Activated naive CD4-positive, alpha-beta T cell (primary cell): ENCODE measurements around the gene TSPAN19.
"Not testable (repeated sequence)": the region's sequence is repeated elsewhere in the genome, so short reads cannot be mapped to it uniquely, and the experiment has no call there.

ENCODE experiments used
- DNase-seq, 4 experiments: peaks; one replicate each; lab custom pipeline; 2025; lab: John Stamatoyannopoulos, UW

Gene TSPAN19

DNA sequence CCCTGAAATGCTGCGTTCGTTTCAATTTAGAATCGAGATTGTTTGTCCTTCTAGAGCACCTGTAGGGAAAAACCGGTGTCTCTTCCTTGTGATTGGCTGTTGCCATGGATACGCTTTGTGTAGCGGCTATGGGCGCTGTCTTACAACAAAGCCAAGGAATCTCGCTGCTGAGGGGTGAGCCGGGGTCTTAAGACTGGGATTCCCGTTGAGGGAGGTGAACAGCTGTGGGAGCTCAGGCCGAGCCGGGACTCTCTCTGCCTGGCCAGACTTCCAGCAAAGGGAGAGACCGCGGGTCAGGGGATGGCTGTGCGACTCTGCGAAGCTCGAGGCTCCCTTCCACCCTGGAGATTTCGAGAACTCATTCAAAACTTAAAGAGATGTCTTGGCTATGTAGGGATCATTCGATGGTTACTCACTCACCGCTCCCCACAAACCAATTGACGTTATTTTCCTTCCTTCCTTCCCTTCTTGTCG is at the start of gene TSPAN19, which contains the start of gene LRRIQ1:
TSS of gene TSPAN19 (minus strand) at position 44 of the 474 bp plus-strand sequence. CDS start 6,331 bp downstream, outside the sequence.
TSS of gene LRRIQ1 (plus strand) at position 118 of the 474 bp plus-strand sequence. CDS start 1,826 bp downstream, outside the sequence.
- DNase-seq, result no peak

DNA sequence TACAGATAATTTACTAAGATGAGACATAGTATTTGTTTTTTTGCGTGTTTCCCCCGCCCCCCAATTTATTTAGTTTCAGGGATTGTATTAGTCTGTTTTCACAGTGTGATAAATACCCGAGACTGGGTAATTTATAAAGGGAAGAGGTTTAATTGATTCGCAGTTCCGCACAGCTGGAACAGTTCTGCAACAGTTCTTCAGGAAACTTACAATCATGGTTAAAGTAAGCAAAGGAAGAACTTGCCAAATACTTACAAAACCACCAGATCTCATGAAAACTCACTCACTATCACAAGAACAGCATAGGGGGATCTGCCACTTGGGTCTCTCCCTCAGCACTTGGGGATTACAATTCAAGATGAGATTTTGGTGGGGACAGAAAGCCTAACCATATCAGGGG is 49.0 kb upstream of the TSPAN19 start:
- no peak for DNase-seq

DNA sequence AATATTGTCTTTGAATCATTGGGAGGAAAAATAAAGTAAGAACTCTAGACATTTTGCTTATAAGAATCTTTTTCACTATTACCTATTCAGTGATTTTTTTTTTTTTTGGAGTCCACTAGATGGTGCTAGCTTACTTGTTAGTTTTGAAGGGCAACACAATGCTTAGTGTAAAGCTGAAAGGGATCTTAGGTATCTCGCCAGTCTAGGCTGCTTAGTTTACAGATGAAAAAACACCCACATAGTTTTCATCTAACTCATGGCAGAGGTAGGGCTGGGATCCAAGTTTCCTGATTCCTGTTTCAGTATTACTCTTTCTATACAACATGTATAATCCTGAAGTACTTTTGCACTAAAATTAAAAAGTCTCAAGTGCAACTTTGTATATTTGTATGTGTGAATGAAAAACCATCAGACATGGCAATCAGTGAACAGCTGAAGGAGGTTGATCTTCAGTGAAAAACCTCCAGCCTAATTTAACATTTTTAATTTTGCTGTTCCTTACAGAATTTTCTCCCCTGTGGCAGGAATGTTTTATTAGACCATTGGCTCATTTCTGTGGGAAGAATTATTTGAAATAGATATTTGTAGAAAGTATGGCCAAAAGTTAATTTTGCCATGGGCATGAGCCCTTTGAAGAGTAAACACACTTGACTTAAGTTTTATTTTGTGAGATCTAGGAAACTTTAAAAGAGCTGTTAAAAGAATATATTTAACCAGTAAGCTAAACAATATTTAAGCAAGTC is 40.8 kb upstream of the TSPAN19 start:
- DNase-seq, result no peak

DNA sequence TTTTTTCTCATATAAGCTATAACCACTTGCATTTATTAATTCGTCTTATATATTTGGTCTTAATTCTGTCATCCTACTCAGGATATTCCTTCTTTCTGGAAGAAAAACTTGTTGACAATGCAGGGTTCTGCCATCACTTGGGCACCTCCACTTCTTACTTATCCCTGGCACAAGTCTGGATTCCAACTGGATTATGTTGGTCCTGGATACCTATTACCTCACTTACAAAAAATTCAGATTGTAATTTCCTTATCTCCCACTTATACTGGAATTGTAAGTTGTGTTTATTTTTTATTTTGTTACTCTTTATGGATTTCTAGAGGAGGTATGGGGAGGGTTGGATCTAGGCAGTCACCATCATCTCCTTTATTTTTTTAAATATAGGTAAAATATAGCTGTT is 36.7 kb upstream of the TSPAN19 start:
- no peak for DNase-seq

DNA sequence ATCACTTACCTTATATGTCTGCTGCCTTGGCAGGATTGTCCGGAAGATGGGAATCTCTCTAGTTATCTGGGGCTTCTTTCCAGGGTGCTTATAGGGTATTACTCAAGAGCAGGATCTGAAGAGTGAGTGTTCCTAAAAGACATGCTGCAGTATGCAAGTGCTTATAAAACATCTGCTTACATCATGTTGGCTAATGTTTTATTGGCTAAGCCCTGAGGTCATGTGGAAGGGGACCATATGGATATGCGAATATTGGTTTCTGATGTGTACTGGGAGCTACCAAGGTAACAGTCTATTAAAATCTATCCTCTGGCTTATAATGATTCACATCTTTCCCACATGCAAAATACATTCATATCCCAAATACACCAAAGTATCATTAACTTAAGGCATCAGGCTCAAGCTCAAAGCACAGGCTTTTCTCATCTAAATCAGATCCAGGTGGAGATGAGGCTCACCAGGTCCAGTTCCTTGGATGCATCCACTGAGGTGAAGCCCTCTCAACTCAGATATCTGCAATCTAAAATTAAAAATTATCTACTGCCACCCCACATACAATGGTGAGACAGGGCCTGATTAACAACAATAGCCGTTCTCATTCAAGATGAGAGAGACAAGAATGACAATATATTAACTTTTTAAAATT is 29.9 kb upstream of the TSPAN19 start:
- no peak for DNase-seq

DNA sequence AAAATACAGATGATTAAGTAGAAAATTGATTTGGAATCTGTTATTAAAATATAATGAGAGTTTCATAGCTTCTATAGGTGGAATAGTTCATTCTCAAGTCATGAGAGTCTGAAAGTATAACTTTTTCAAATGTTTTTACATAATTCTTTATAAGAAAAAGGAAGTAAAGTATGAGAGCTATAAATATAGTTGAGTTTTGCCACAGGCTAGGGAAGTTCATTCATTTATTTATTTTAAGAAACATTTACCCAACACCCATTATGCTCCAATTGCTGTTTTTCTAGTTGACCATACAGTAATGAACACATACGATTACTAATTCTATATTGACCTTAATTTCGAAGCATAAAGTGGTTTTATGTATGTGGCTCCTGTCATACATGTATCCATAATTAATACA is 24.8 kb upstream of the TSPAN19 start:
- no peak for DNase-seq

DNA sequence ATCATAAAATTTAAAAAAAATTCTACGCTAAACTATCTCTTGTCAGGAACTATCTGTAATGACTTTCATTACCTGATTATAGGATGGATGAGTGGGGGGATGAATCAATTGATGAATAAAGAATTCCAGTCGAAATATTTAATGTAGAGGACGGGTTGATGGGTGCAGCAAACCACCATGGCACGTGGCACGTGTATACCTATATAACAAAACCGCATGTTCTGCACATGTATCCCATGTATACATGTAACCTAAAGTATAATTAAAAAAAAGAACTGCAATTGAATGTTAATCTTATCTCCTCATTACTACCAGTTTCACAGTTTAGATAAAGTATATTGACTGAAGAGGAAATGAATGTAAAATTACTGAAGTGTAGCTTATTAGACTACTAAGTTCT is 23.5 kb upstream of the TSPAN19 start:
- no peak for DNase-seq

DNA sequence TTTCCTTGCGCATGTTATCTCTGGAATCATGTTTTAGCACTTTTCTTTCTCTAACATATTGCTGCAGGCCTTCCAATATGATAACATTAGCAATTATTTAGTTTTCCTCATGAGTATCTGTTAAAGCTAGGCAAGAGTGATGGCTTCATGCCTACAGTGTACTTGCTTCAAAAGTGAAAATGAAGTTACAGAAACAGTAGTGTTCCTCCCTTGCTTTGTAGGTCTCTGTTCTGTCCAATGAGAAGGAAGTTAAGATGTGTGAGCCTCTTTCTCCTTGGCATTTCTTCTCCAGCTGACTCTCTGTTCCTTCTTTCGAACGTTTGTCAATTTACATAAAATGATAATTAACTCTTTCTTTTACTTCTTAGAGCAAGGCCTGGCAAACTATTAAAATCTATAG is 22.3 kb upstream of the TSPAN19 start:
- no peak for DNase-seq

DNA sequence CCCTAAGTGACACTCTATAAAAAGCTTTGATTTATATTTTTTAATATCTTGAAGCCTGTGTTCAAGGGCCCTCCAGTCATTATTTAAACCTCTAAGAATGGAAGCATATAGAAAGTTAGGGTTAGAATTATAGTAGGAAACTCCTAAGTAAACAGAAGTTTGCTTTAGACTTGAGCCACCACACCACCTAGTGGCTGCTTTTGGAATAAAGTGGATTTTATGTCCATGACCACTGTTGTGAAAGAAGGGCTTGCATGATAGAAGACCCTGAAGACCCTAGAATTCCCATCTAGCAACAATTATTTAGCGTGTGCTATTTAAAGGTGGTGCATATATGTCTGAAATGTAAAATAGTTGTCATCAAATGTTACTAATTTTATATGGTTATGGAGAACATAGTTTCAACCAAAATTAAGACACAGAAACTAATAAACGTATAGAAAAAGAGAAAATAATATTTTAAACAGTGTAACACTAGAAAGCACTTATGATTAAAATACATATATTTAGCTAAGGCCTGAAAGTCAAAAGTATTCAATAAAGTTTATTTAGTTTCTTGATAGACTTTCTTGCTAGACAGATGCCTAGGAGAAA is 21.4 kb upstream of the TSPAN19 start:
- no peak for DNase-seq

DNA sequence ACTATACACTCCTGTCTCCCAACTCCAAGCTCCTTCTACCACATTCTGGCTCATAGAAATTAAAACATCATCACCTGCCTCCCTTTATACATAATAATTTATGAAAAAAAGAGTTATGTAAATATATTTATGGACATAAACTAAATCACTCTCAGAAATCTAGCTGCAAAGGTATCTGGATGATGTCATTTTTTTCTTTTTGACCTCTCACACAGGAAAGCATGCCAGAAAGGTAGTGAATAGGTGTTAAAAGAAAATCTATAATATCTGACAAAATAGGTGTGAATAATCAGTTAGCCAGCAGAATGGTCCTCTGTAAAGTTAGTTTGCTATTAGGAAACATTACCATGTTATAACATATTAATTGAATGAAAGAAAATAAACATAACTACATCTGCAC is 7.8 kb upstream of the TSPAN19 start:
- DNase-seq, result no peak

DNA sequence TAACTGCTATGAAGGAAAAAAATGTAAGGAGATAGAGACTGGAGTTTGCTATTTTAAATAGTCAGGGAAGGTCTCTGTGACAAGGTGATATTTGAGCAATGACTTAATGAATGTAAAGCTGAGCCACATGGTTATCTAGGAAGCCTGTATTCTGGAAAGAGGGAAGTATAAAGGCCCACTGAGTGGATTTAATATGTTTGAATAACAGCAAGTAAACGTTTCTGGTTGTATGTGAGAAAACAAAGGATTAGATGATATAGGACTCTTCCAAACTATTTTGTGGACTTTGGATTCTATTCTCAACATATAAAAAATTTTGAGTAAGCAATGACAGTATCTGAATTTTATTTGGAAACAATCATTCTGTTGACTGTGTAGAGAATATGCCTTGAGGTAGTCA is 5.3 kb upstream of the TSPAN19 start:
- DNase-seq, result no peak

DNA sequence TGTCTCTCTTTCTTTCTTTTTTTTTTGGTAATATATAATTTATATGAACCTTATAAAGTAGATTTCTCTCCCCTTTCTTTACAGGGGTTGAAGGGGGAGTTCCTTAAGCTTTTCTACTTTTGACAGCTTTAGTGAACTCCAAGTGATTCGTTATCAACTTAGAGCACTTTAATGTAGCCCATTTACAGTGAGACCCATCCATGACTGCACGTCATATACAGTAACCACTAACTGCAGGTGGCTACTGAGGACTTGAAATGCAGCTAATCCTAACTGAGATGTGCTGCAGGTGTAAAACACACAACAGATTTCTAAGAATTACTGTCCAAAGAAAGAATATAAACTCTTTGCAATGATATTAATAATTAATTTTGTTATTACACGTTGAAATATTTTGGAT is 656 bp upstream of the TSPAN19 start:
- no peak for DNase-seq

DNA sequence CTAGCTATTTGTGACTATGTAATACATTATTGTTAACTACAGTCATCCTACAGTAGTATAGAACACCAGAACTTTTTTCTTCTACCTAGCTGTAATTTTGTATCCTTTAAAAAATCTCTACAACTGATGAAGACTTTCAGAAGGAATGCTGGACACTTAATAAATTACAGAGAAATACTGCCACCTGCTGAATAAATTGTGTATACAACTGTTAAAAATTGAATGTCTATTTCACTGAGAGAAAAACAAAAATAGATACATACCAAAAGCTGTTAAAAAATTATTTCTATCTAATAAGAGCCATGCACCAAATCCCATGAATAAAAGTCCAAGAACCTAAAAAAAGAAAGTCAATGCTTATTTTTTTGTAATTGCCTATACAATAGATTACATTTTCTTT is 6.6 kb downstream of the TSPAN19 start:
- DNase-seq, result no peak

DNA sequence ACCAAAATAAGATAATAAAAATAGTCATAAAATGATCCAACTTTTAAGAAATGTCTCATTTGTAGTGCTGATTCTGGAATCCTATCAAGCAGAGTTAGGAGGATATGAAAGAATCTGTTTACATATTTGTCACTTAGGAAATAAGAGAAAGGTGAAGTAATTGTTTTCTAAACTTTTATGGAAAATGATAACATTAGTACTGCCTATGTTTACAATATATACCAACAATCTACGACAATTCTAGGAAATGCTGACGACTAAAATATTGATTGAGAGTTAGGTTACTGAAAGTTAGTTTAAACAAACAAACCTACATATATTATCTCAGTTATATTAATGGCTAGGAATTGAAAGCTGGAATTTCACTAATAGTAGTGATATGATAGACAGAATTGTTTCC is 18.0 kb downstream of the TSPAN19 start:
- DNase-seq, result no peak

DNA sequence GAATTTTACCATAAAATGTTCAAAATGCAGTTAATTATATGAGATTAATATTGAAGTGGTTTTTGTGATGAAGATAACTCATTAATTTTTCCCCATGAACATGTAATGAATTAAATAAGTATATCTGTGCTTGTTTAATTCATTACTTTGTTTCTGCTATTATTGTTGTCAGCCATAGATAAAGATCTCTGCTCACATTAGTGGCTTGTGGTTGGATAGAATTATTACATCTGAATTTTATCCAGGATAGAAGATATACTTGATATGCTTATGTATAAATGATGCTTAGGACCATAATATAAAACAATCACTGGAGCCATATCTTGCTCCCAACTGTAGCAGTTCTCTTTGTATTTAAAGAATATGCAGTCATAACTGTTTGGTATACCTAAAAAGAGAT is 18.5 kb downstream of the TSPAN19 start:
- DNase-seq, result no peak

DNA sequence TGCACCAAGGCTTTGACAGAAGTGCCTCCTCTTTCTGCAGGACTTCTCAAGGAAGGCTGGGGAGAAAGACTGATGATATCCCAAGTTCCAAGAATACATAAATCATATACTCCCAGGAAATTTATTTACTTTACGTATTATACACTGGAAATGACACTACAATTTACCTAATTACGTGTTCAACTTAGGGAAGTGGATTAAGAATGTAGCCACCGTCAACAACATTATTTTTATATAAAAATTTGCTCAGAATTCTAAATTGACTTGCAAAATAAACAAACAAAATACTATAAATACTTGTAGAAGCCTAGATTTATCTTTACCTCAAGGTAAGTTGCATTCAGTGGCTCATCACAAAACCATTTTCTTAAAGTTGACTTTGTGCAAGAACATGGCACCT is 18.9 kb downstream of the TSPAN19 start:
- DNase-seq, result no peak

DNA sequence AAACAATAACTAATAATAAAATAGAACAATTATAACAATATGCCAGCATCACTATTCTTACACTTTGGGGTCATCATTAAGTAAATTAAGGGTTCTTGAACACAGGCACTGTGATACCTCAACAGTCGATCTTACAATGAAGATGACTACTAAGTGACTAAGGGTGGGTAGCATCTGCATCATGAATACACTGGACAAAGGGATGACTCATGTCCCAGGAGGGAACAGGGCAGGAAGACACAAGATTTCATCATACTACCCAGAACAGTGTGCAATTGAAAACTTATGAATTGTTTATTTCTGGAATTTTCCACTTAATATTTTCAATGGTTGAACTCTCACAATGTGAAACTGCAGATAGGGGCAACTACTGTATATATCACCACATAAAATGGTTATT is 19.7 kb downstream of the TSPAN19 start:
- no peak for DNase-seq

DNA sequence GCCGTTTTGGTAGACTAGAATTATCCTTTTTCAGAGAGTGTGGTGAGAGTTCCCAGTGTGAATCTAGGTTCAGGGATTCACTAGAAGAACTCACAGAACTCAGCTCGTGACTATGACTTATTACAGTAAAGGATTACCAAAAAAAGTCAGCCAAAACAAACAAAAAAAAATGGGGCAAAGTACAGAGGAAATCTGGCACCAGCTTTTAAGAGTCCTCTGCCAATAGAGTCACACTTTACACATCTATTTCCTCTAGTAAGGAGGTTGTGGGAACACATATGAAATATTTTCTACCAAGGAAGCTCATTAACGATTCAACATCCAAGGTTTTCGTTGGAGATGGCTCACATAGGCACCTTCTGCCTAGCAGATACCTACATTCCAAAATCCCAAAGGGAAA is 28.2 kb downstream of the TSPAN19 start:
- DNase-seq, result no peak

DNA sequence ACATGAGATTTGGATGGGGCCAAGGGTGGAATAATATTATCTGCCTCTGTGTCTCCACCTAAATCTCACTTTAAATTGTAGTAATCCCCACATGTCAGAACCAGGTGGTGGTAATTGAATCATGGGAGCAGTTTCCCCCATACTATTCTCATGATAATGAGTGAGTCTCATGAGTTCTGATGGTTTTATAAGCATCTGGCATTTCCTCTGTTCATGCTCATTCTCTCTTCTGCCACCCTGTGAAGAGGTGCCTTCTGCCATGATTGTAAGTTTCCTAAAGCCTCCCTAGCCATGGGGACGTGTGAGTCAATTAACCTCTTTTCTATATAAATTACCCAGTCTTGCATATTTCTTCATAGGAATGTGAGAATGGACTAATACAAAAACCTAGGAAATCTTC is 29.9 kb downstream of the TSPAN19 start:
- no peak for DNase-seq

DNA sequence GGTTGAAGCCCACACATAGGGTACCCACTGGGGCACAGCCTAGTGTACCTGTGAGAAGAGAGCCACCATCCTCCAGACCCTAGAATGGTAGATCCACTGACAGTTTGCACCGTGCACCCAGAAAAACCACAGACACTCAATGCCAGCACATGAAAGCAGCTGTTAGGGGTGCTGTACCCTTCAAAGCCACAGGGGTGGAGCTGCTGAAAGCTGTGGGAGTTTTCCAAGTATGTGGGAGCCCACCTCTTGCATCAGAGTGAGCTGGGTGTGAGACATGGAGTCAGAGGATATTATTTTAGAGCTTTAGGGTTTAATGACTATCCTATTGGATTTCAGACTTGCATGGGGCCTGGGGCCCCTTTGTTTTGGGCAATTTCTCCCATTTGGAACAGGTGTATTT is 30.5 kb downstream of the TSPAN19 start:
- no peak for DNase-seq

DNA sequence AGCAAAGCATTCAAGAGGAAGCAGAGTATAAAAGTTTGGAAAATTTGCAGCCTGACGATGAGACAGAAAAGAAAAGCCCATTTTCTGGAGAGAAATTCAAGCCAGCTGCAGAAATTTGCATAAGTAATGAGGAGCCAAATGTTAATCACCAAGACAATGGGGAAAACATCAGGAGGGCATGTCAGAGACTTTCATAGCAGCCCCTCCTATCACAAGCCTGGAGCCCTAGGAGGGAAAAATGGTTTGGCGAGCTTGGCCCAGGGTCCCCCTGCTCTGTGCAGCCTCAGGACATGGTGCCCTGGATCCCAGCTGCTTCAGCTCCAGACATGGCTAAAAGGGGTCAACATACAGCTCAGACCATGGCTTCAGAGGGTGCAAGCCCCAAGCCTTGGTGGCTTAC is 31.0 kb downstream of the TSPAN19 start:
- not testable (repeated sequence) for DNase-seq

DNA sequence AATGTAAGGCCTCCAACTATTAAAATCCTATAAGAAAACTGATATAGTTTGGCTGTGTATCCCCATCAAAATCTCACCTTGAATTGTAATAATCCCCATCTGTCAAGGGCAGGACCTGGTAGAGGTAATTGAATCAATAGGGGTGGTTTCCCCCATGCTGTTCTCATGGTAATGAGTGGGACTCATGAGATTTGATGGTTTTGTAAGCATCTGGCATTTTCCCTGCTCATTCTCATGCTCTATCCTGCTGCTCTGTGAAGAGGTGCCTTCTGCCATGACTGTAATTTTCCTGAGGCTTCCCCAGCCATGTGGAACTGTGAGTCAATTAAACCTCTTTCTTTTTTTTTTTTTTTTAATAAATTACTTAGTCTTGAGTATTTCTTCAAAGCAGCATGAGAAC is 31.9 kb downstream of the TSPAN19 start:
- DNase-seq, result no peak

DNA sequence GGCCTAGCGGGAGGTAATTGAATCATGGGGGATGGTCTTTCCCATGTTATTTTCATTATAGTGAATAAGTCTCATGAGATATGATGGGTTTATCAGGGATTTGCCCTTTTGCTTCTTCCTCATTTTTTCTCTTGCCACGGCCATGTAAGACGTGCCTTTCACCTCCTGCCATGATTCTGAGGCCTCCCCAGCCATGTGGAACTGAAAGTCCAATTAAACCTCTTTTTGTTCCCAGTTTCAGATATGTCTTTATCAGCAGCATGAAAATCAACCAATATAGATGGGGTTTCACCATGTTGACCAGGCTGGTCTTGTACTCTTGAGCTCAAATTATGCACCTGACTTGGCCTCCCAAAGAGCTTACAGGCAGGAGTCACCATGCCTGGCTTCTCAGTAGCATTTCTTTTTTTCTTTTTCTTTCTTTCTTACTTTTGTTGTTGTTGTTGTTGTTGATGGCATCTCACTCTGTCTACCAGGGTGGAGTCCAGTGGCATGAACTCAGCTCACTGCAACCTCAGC is 33.2 kb downstream of the TSPAN19 start:
- DNase-seq, result no peak
